AG10803 (cell line): ENCODE measurements around the gene SEZ6L2.

ENCODE experiments used
- DNase-seq: peaks from one replicate; pipeline ENCODE4 v3.0.0; 2010; ENCODE audit warnings: low read depth
- H3K4me3 ChIP-seq: 2 replicates; pipeline ENCODE4 v1.5.1; 2011; ENCODE audit warnings: mild to moderate bottlenecking, low read length, control low read depth
- TF ChIP-seq, protein P1 (sequence below): conservative IDR thresholded peaks from 2 replicates; pipeline ENCODE4 v1.5.1; 2011; ENCODE audit warnings: mild to moderate bottlenecking, low read length, control low read depth, inconsistent platforms

Gene SEZ6L2

DNA sequence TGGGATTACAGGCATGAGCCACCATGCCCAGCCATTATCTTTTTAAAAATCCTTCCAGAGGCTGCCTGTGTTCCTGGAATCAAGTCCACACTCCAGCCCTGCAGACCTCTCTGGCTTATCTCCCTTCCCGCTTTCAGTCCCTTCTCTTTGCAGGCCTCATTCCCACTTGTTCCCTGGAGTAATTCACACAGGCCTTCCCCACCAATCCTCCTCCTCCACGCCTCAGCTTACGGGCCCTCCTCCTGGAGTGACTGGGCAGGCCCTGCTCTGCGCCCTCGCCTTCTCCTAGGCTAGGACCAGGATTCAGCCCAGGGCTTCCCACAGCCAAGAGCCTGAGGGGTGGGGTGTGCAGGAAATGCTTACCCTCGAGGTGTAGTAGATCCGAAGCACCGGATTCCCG is 39.1 kb downstream of the SEZ6L2 start:
- DNase-seq: no peak
- no peak overlapping the region for H3K4me3 ChIP-seq
- TF ChIP-seq, protein P1, sequence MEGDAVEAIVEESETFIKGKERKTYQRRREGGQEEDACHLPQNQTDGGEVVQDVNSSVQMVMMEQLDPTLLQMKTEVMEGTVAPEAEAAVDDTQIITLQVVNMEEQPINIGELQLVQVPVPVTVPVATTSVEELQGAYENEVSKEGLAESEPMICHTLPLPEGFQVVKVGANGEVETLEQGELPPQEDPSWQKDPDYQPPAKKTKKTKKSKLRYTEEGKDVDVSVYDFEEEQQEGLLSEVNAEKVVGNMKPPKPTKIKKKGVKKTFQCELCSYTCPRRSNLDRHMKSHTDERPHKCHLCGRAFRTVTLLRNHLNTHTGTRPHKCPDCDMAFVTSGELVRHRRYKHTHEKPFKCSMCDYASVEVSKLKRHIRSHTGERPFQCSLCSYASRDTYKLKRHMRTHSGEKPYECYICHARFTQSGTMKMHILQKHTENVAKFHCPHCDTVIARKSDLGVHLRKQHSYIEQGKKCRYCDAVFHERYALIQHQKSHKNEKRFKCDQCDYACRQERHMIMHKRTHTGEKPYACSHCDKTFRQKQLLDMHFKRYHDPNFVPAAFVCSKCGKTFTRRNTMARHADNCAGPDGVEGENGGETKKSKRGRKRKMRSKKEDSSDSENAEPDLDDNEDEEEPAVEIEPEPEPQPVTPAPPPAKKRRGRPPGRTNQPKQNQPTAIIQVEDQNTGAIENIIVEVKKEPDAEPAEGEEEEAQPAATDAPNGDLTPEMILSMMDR: no peak

- H3K4me3 ChIP-seq: no peak overlapping the region
- DNase-seq: no peak
- TF ChIP-seq, protein P1: no peak
These were observed 40.4 kb downstream of the SEZ6L2 start for GRCh38 chr16:29858974-29859373.

DNA sequence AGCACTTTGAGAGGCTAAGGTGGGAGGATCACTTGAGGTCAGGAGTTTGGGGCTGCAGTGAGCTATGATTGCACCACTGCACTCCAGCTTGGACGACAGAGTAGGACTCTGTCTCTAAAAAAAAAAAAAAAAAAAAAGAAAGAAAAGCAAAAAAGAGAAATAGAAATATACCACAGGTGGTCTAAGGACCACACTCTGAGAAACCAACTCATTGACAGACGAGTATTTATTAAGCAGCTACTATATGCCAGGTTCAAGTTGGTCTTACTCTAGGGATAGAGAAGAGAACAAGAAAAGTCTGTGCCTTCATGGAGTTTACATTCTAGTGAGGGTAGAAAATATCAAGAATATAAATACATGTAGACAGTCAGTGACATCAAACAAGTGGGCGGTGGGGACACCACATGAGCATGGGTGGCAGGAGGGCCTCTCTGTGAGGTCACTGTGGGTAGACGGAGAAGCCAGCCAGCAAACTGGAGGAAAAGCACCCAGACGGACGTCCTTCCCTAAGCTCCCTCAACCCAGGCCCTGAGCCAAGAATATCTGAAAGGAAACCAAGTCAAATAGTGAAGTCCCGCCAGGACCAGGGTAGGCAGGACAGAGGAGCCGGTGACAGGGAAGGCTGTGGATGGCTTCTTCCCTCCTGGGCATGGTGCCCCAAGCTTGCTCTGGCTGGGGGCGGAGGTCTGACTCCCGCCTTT is 41.1 kb downstream of the SEZ6L2 start:
- TF ChIP-seq, protein P1: no peak
- no peak for DNase-seq
- H3K4me3 ChIP-seq: no peak overlapping the region

GRCh38 chr16:29857133-29857760 is 42.1 kb downstream of the SEZ6L2 start:
- peak; percentile 95 for DNase-seq
- H3K4me3 ChIP-seq: no peak overlapping the region
- TF ChIP-seq, protein P1: no peak

DNA sequence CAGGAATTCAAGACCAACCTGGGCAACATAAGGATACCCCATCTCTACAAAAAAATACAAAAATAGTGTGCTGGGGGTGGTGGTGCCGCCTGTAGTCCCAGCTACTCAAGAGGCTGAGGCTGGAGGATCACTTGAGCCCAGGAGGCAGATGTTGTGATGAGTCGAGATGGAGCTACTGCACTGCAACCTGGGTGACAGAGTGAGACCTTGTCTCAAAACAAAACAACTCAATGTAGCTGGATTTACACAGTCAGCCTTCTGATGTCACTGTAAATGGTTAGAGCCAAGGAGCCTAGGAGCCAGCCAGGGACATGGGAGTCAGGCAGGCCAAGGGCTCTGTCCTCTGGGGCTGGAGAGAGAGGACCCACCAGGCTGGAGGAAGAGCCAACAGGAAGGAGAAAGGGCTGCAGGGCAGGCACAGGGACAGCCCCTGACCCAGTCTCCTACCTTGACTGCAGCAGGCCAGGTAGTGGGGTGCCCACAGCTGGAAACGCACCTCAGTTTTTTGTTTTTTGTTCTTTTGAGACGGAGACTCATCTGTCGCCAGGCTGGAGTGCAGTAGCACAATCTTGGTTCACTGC is 44.7 kb downstream of the SEZ6L2 start:
- no peak for DNase-seq
- H3K4me3 ChIP-seq: no peak overlapping the region
- TF ChIP-seq, protein P1: no peak

GRCh38 chr16:29852654-29853053 is 46.7 kb downstream of the SEZ6L2 start:
- TF ChIP-seq, protein P1: no peak
- DNase-seq: peak; percentile 86

GRCh38 chr16:29850998-29851397 is 48.4 kb downstream of the SEZ6L2 start:
- no peak for DNase-seq
- H3K4me3 ChIP-seq: no peak overlapping the region
- TF ChIP-seq, protein P1: no peak

More at GRCh38 chr16:29852654-29853053, 46.7 kb downstream of the SEZ6L2 start:
- no peak overlapping the region for H3K4me3 ChIP-seq
